GM12872 (cell line): Measurements from ENCODE around the gene RALGAPB.

Experiments
- CTCF ChIP-seq: IDR thresholded peaks from 3 replicates; pipeline ENCODE4 v1.5.1; 2011; ENCODE audit warnings: low read depth, mild to moderate bottlenecking, low read length, moderate library complexity; ENCODE audit not compliant: insufficient read depth

The RALGAPB gene

GRCh38 chr20:38579921-38580320, 107.3 kb downstream of the RALGAPB start:
- no peak for TF ChIP-seq CTCF

- TF ChIP-seq CTCF, result no peak
Observed at GRCh38 chr20:38581013-38581412, 108.4 kb downstream of the RALGAPB start, which contains the start of gene ADIG. Gene ADIG, plus strand, starts transcription at chr20:38581197. Its CDS starts 54 bp downstream, at chr20:38581251.

- no peak for TF ChIP-seq CTCF
Observed at GRCh38 chr20:38581830-38582358, 109.3 kb downstream of the RALGAPB start.

- no peak for TF ChIP-seq CTCF
Observed at GRCh38 chr20:38583306-38583705, 110.7 kb downstream of the RALGAPB start.

- no peak for TF ChIP-seq CTCF
Observed at GRCh38 chr20:38584099-38584763, 111.6 kb downstream of the RALGAPB start.

GRCh38 chr20:38585404-38586180, 112.9 kb downstream of the RALGAPB start:
- TF ChIP-seq CTCF, result no peak

- no peak for TF ChIP-seq CTCF
Observed at GRCh38 chr20:38586181-38586525, 113.5 kb downstream of the RALGAPB start.
